B cell (primary cell): ENCODE results near the gene PARD6G.
A peak's percentile ranks its signal among the peaks of the same experiment; 100 is the strongest.

Experiments used
- EZH2 ChIP-seq: IDR thresholded peaks from 2 replicates; pipeline ENCODE4 v1.6.1; 2012; ENCODE audit warnings: borderline replicate concordance, low read depth, mild to moderate bottlenecking, moderate library complexity, low read length; ENCODE audit not compliant: insufficient read depth, poor library complexity, severe bottlenecking
- TF ChIP-seq, protein P1 (sequence below): fragments of 200-600 bp; IDR thresholded peaks from one replicate; pipeline ENCODE4 v1.8.0; 2022; ENCODE audit warnings: antibody characterized with exemption, mild to moderate bottlenecking

DNA sequence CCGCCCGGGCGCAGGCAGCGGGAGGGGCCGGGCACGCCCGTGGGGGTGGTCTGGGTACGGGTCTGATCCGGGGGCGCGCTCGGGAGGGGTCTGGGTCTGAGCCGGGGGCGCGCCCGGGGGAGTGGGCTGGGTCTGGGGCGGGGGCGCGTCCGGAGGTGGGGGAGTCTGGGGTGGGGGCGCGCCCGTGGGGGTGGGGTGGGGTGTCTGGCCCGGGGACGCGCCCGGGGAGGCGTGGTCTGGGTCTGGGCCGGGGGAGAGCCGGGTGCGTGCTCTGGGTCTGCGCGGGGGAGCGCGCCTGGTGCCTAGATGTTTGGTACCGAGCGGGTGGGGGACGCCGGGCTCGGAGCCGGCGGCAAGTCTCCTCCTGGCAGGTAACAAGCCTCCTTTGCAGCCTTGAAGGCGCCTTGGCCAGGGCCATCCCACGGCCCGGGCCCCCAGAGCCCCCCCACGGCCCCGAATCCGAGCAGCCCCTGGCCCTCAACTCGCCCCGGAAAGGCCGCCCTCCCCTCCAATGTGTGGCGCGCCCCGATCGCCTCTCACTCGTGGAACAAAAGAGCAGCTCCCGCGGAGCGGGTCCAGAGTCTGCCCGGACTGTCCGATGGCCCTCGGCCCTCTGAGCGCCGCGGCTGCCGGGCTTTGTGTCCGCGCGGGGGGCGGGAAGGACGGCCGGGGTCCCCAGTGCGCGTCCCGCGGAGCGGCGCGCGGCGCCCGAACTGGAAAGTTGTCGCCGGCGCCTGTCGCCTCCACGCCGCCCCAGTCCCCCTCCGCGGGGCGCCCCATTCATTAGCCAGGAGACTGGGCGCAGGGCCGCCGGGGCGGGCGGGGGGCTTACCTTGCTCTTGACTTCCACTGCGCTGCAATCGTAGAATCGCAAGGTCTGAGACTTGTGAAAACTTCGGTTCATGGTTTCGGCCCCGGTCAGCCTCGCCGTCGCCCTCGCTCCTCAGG lies 595 bp downstream of the PARD6G start:
- TF ChIP-seq EZH2, result peak; percentile 69
- TF ChIP-seq, protein P1, sequence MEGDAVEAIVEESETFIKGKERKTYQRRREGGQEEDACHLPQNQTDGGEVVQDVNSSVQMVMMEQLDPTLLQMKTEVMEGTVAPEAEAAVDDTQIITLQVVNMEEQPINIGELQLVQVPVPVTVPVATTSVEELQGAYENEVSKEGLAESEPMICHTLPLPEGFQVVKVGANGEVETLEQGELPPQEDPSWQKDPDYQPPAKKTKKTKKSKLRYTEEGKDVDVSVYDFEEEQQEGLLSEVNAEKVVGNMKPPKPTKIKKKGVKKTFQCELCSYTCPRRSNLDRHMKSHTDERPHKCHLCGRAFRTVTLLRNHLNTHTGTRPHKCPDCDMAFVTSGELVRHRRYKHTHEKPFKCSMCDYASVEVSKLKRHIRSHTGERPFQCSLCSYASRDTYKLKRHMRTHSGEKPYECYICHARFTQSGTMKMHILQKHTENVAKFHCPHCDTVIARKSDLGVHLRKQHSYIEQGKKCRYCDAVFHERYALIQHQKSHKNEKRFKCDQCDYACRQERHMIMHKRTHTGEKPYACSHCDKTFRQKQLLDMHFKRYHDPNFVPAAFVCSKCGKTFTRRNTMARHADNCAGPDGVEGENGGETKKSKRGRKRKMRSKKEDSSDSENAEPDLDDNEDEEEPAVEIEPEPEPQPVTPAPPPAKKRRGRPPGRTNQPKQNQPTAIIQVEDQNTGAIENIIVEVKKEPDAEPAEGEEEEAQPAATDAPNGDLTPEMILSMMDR, result no peak
